HG02852 (cell line): ENCODE results near the gene DMTF1.
"Not testable (repeated sequence)": the region's sequence is repeated elsewhere in the genome, so short reads cannot be mapped to it uniquely, and the experiment has no call there.

Experiments used
- ATAC-seq: cut with Tn5 transposase; IDR thresholded peaks from one replicate; pipeline ENCODE4 v1.9.1; 2021; ENCODE audit warnings: mild to moderate bottlenecking, moderate library complexity; ENCODE audit not compliant: unreplicated experiment

The DMTF1 gene

DNA sequence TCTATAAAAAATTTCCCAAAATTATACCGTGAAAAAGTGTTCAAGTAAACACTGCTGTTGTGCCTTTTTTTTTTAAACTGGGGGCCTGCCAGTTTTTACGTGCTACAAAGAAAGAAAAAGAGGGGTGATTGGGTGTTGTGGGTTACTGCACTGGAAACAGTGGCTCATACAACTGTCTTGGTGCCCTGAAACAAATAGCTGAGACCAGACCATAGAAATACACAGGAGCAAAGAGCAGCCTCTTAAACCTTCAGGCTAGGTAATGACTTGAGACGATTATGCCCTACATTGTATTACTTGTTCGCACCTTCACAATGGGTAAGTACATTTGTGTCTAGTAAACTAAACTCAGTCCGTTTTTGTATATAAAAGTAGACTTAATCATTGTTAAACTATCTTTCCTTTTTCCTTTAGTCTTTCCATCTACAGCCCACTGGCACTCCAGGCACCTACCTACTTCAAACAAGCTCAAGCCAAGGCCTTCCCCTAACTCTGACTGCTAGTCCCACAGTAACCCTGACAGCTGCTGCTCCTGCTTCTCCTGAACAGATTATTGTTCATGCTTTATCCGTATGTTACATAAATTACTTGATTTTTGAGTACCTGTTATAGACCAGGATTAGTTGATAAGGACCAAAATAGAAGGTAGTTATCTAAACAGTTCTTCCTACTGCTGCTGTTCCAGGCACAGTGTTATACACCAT is 40.7 kb downstream of the DMTF1 start:
- ATAC-seq, result no peak

DNA sequence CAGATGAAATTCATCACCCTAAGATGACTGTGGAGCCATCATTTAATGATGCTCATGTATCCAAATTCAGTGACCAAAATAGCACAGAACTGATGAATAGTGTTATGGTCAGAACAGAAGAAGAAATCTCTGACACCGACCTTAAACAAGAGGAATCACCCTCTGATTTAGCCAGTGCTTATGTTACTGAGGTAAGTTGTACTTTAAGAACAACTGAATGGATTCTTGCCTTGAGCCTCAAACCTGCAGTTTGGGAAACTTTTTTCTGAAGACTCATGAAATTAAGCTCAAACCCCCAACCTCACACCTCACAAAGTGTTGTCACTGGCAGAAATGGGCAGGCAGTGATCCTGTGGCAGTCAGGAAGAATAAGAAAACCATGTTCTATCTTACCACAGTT is 41.7 kb downstream of the DMTF1 start:
- no peak for ATAC-seq

DNA sequence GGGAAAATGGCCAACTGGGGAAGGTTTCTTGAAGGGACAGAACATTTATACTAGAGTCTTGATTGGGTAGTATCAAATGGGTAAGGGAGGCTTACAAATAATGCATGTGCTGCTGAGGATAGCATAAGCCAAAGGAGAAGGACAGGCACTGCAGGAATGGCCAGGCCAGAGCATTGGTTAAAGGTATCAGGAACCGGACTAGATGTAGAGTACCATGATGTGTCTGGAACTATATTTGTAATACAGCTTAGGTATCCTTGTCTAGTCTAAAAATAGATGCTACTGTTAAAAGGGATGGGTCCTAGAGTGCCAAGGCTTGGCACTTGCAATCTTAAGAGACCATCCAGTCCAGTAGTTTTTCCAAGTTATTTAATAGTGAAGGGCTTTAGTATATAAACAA is 47.0 kb downstream of the DMTF1 start:
- no peak for ATAC-seq

DNA sequence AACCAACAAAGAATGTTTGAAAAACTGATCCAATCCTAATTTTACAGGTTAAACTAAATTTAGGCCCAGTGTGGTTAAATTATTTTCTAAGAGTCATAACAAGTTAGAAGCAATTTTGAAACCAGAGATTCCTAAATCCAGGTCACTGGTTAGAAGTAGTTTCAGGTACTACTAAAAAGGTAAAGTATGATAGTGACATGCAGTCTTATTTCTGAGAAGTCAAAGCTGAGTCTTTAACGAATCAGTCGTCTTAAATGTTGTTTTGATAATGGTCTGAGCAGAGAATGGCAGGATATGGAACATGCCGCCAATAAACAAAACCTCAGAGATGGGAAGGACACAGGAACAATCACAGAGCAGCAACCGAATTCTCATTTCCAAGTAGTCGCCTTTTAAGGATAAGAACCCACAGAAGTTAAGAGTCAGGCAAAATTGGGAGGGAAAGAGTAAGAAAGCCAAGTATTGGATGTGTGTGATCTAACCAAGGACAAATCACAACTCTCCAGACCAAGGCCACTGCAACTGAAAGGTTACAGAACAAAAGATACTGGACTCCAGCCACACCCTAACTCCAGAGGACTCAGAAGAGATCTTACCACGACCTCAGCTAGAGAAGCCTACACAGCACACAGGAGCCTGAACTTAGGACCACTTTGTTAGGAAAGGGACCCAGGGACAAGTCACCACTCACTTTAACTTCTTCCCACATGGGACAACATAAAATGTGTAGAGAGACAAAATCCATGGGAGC is 47.6 kb downstream of the DMTF1 start:
- no peak for ATAC-seq

DNA sequence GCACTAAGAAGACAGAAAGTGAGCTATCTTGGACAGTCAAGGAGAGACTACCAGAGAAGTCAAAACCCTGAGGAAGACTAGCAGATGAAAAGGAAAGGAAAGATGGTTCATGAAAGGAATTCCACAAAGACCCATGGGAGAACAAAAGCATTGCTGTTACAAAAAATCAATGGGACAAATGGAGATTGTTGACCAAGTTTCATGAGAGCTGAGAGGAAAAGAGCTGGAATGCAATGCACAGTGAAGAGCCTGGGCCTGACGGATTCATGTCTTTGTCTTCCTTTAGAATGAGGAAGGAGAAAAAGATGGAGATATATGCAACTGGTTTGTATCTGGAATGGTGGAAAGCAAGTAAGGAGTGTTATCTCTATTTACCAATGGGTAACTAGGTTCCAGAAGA is 50.0 kb downstream of the DMTF1 start:
- ATAC-seq, result no peak

DNA sequence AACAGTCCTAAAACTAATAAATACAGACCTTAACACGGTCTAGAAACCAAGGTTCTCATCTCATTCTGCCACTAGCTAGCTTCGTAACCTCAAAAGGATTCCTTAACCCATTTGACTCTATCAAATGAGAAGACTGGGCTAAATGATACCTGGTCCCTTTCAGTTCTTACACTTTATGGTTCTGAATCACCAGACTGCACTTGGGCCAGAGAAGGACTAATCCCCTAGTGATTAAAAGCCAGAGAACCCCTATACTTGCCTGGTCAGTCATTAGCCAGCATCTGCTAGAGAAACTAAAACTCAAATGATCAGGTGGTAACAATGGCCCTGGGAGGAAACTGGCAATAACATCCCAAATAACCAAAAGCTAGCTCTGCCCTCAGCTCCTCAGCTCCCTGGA is 50.5 kb downstream of the DMTF1 start:
- ATAC-seq, result no peak

DNA sequence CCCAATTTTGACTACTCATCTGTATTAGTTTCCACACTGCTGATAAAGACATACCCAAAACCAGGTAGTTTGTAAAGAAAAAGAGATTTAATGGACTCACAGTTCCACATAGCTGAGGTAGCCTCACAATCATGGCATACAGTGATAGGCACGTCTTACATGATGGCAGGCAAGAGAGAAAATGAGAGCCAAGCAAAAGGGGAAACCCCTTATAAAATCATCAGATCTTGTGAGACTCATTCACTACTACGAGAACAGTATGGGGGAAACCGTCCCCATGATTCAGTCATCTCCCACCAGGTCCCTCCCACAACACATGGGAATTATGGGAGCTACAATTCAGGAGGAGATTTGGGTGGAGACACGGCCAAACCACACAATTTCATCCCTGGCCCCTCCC is 51.7 kb downstream of the DMTF1 start:
- not testable (repeated sequence) for ATAC-seq

DNA sequence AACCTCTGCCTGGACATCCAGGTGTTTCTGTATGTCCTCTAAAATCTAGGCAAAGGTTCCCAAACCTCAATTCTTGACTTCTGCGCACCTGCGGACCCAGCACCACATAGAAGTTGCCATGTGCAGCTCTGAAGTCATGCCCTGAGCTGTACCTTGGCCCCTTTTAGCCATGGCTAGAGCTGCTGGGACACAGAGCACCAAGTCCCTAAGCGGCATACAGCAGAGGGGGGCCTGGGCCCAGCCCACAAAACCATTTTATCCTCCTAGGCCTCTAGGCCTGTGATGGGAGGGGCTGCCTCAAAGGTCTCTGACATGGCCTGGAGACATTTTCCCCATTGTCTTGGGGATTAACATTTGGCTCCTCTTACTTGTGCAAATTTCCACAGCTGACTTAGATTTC is 52.7 kb downstream of the DMTF1 start:
- no peak for ATAC-seq

DNA sequence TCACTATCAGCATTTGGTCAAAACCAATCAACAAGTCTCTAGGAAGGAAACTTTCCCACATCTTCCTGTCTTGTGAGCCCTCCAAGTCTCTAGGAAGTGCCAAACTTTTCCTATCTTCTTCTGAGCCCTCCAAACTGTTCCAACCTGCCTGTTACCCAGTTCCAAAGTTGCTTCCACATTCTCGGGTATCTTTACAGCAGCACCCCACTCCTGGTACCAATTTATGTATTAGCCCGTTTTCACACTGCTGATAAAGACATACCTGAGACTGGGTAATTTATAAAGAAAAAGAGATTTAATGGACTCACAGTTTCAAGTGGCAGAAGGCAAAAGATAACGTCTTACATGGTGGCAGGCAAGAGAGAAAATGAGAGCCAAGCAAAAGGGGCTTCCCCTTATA is 53.4 kb downstream of the DMTF1 start:
- ATAC-seq, result not testable (repeated sequence)

DNA sequence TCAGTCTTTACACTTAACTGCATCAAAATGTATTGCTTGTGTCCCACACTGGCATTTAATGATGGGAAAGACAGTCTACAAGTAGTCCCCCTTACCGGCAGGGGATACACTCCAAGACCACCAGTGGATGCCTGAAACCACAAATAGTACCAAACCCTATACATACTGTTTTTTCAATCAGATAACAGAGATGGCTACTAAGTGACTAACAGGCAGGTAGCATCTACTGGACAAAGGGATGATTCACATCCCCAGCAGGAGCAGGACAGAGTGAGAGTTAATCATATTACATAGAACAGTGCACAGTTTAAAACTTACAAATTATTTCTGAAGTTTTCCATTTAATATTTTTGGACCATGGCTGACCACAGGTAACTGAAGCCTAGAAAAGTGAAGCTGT is 54.1 kb downstream of the DMTF1 start:
- no peak for ATAC-seq

DNA sequence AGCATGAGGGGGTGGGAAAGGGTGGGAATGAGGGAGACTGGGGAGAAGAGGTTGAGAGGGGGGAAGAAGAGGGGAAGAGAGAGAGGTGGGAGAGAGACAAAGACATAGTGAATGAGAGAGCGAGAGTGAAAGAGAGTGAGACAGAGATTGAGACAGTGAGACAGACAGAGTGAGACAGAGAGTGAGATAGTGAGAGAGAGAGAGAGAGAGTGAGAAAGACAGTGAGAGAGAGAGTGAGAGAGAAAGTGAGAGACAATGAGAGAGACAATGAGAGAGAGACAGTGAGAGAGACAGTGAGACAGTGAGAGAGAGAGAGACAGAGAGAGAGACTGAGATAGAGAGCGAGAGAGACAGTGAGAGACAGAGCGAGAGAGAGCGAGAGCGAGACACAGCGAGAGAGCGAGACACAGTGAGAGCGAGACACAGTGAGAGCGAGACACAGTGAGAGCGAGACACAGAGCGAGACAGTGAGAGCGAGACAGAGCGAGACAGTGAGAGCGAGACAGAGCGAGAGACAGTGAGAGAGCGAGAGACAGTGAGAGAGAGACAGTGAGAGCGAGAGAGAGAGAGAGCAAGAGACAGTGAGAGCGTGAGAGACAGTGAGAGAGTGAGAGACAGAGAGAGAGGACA is 57.2 kb downstream of the DMTF1 start:
- ATAC-seq, result no peak

DNA sequence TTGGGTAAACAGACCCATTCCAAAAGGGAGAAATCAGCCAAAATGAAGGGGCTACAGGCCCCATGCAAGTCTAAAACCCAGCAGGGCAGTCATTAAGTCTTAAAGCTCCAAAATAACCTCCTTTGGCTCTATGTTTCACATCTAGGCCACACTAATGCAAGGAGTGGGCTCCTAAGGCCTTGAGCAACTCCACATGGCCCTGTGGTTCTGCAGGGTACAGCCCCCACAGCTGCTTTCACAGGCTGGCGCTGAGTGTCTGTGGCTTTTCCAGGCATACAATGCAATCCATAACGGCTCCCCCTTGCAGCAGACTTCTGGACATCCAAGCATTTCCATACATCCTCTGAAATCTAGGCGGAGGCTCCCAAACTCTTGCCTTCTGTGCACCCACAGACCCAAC is 58.3 kb downstream of the DMTF1 start:
- no peak for ATAC-seq

DNA sequence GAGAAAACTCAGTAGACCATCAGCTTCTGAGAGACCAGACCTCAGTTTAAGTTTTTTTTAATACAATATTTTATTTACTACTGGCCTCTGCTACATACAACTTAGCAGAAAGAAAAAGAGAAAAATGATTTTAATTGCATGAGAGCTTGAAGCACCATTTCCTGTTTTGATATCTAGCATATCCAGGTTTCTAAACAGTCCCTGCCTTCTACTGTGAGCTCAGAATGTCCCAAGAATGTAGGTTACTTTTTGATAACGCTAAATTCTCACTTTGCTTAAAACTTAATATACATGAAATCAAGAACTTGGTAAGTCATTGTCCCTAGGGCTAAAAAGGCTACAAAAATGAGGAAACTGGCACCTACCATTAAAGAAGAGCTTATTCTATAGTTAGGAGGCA is 60.2 kb downstream of the DMTF1 start:
- no peak for ATAC-seq

DNA sequence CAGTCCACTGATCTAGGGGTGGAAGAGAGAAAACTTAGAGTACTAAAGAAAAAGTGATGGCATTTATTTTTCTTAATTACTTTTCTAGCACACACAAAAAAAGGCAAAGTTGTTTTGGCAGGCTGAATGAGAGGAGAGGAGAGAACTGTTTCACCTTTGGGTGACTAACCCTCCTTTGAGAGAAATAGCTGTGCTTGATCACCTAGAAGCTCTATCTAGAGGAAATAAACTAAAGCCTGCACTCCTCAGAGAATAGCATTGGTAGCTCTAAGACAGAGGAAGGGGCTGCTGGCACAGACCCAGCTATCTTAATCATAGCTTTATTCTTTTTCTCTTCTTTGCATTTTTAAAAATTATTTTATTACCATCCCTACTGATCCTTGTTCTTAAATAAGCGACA is 61.0 kb downstream of the DMTF1 start:
- ATAC-seq, result no peak

DNA sequence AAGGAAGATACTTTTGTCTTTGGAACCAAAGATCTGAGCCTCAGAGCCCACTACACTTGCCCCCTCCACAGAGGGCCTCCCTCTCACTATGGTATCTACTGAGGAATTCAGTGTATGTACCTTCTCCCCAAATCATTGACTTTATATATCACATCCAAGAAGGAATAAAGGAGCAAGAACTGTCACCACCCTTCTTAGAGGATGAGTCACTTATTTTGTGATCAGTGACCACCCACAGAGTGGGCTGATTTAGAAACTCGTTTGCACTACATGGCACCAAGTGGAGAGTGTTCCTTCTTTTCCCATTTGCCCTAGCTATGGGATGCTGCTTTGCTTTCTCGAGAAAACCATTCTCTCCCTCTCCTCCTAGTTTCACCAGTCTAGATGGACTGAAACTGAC is 61.6 kb downstream of the DMTF1 start:
- ATAC-seq, result no peak

DNA sequence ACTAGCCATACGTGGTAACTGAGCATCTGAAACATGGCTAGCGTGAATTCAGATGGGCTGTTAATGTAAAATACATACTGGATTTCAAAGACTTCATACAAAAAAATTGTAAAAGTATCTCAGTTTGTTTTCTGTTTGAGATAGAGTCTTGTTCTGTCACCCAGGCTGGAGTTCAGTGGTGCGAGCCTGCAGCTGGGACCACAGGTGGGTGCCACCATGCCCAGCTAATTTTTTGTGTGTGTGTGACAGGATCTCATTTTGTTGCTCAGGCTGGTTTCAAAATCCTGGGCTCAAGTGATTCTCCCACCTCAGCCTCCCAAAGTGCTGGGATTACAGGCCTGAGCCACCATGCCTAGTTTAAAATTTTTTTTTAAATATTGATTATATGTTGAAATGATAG is 62.8 kb downstream of the DMTF1 start:
- no peak for ATAC-seq

DNA sequence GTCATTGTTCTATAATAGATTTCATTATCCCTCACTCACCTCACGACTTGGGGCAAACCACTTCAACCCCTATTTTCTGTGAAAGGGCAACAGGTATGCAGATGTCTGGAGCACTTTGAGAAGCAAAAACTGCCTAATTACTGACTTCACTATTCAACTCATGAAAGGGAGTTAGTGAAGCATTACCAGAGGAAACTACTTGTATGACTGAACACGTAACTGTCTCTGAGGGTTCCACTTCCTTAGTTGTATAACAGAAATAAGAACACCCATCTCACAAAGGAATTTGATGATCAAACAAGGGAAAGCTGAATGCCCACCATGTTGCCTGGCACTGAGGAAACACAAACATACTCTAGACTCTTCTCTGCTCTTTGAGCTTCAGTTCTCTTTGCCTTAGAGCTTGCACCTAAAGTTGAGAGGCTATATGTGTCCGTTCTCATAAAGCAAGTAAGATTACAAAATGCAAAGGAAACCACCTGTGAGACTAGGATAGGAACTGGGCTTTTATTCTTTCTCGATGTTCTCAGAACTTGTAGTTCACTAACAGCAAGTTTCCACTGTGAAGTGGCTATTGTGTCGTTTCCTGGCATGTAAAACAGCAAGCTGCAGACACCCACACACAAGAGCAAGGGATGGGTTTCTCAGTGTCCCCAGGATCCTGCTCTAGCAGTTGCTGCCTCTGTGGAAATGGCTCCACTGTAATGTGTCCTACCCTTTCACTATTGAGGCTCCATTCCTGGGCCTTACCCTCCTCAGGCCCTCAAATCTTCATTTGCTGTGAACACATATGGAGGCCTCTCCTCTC is 64.7 kb downstream of the DMTF1 start:
- ATAC-seq, result peak; percentile 50

DNA sequence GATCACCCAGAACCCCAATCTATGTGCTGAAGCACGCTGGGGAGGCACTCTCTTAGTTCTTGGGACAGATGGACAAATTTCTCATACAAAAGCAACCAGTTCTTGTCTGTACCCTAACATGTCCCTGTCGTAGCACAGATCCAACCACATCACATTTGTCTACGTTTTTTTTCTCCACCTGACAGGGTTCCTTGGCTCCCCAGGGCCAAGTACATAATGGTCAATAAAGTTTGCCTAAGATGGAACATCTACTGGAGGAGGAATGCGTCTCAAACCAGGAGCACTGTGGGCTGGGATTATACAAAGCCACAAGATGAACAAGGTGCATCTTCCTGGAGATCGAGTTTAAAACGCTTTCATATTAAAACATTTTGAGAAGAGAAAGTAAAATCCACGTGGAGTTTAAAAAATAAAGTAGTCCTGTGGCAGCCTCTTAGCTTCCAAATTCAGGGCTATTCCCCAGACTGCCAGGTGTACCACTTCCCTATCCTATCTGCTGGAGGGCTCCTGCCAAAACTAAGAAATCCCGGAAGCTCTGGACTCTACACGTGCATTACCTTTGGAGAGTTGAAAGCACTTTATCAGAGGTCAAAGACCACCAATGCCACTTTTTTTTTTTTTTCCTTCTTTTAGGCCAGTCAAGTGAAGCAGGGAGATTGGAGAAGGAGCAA is 65.9 kb downstream of the DMTF1 start:
- ATAC-seq, result no peak

DNA sequence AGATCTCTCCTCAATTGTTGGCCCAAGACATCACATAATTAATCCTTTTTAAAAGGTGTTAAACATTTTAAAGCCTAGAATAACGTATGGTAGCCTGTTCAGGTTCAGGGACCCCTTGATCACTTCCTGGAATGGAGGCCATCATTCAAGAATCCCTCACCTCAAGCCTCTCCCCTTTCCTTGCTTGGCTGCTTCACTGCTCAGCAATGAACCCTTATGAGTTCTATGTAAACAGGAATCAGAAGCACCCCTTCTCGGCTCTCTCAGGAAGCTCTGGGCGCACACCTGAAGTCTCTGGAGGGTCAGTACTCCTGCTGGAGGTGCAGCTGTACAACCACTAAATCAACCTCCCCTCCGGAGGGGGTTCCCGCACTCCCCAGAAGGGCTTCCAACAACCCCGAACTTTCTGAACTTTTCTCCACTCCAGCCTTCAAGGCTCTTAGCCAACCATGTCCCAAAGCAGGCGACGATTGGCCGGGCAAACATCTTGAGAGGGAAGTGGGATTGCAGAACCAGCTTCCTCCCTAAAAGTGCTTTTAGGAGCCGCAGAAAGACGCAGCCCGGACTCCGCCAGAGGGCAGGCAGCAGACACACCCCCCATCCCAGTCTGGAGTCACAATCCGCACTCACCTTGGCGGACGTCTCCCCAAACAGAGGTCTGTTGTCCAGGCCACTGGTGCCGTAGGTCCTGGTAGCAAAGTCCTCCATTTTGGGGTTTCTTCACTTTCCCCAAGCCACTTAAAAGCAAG is 66.7 kb downstream of the DMTF1 start:
- peak; percentile 6 for ATAC-seq

DNA sequence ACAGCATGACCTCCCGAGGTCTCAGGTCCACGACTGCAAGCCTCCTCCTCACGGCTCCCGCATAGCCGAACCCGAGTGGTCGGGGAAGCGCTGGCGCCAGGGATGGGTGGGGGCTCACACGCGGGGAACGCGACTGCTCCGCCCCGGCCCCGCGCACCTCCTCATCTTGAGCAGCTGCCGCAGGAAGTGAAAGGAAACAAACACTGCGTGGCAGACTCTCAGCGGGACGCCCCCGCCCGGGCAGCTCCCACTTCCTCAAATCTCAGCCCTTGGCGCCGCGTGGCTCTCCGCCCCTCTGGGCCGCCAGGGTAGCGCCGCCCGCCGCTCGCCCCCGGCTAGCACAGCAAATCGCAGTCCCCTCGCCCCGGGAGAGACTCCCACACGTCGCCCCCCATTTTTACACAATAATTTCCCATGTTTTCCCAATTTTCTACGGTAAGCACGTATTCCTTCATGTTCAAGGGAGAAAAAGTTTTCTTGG is 67.3 kb downstream of the DMTF1 start, which contains the start of gene TMEM243:
Gene TMEM243, minus strand, starts transcription at position 188 of the 481 bp plus-strand sequence. CDS start 229 bp downstream, outside the sequence.
- ATAC-seq, result peak; percentile 45
